DND-41 (cell line): Measurements from ENCODE around the gene TRPC4AP.

Experiments used
- CTCF ChIP-seq: IDR thresholded peaks from 2 replicates; pipeline ENCODE4 v1.5.1; 2012; ENCODE audit warnings: borderline replicate concordance, low read length, moderate library complexity, mild to moderate bottlenecking; ENCODE audit not compliant: poor library complexity, severe bottlenecking; ENCODE audit errors: extremely low read depth
- EZH2 ChIP-seq: IDR thresholded peaks from 3 replicates; pipeline ENCODE4 v1.6.1; 2012; ENCODE audit warnings: borderline replicate concordance, low read depth, mild to moderate bottlenecking, moderate library complexity, low read length, inconsistent platforms; ENCODE audit not compliant: severe bottlenecking

- TF ChIP-seq CTCF (no peak), EZH2 (no peak)
These were observed 121.6 kb downstream of the TRPC4AP start for GRCh38 chr20:34970846-34971560.
